ENCODE results near the gene ZSCAN10.

The ZSCAN10 gene

DNA sequence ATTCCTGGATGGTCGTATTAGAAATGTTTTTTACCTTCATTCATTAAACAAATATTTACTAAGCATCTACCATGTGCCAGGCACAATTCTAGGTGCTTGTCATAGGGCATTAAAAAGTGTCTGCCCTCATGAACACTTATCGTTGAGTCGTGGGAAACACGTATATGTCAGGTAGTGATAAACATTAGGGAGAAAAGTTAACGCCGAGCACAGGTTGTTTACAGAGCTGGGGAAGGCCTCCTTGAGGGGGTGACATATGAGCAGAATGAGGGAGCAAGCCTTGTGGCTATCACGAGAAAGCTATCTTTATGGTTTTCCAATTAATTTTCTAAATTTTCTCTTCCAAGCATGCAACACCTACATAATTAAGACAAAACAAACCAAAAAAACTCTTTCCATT is 34.8 kb upstream of the ZSCAN10 start:
- peak; percentile 18 for DNase-seq

DNA sequence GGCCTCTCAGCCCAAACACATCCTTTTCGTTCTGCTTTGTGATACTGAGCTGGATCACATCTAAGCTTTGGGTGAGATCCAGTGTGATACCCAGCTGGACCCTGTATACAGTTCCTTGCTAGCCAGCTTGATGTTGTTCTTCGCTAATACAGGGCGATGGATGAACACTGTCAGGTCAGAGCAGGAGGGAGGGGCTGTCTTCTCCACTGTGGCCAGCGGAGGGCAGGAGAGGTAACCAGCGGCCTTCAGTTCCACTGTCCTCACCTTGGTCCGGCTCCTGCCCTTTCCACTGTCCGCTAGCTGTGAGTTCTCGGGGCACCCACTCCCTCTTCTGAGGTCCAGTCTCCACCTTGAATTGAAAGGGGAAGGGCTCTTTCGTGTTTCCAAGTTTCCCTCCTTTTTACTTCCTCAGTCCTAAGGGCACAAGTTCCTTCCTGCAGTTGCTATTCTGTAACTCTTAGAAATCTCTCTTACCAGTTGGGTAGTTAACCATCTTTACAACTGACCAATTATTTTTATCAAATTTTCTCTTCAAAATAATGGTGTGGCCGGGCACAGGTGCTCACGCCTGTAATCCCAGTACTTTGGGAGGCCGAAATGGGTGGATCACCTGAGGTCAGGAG is 32.8 kb upstream of the ZSCAN10 start:
- peak; percentile 73 for DNase-seq

DNA sequence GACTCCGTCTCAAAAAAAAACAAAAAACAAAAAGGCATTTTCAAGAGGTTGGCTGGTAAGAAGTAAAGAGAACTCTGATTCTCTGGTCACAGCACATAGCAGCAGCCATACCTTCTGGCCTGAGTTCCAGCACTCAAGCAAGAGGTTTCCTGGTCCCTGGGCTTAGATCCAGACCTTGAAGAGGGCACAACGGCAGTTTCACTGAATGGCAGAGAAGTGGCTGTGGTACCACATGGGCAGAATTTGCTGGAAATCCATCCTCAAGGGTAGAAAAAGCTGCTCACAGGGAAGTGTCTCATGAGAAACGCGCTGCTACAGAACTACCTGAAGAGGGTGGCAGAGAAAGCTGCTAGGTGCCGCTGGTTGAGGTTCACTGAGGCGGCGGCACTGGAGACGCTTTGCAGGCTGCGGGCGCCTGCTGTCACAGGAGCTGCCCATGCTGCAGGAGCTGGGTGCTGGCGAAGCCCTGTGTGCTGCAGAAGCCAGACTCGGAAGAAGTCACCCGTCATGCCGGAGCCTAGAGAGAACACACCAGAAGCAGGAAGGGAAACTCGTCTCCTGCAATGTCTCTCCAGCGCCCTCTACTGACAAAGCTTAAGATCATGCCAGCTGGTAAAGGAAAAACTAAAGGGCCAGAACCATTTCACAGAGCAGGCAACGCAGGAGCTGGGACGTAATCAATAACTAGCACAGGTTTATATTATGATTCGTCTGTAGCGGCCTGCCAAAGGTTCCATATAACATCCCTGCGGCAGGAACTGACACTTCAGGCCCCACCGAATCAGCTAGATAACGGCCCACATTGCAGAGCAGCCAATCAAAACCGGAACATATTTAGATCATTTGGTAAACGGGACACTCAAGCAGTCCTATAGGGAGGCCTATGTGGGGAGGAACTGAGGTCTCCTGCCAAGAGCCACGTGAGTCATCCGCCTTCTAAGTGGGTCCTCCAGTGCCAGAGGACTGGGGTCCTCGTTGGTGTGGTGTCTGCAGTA is 30.3 kb upstream of the ZSCAN10 start:
- peak; percentile 92 for DNase-seq

DNA sequence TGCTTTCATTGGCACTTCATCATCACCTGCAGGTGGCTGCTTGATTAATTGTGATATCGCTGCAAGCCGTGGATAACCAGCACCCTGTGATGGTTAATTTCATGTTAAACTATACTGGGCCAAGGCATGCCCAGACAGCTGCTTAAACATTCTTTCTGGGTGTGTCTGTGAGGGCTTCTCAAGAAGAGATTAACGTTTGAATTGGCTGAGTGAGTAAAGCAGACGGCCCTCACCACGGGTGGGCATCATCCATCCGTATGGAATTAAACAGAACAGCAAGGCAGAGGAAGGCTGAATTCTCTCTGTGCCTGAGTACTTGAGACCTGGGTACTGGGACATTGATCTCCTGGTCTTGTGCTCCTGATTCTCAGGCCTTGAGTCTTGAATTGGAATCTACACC is 28.7 kb upstream of the ZSCAN10 start:
- no peak for DNase-seq

DNA sequence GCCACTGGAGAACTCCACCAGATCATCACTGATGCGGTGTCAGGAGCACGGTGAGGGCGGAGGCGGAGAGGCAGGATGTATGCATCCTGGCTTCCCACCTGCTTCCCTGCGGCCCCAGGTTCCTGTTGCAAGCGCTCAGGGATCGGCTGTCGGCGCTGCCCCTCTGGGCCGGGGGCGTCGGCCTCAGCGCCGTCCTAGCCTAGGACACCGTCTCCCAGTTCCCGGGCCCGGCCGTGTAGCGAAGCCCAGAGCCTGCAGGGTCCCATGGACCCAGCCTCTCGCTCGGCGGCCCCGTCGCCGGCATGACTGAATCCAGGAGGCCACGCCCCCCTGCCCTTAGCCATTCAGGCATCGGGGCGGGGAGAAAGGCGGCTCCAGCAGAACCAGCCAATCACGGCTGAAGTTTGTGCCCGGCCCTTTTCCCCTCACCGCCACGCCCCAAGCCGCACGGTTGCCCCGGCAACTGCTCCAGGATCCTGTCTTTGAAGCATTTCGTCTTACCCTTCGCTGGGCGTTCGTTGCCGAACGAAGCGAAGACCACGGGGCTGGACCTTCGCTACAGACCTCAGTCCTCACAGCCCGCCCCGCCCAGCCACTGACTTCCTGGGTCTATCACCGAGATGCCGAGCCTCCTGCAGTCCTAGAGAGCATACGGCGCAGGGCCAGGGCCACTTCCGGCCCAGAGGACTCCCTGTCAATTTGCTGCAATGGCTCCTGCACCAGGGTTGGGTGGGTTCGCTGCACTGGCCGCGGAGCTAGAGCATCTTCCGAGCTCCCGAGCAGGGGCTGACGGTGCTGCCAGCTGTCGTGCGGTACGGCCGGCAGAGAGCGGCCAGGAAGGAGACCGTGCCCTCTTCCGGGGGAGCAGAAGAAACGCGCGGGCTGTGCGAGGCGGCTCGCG is 25.1 kb upstream of the ZSCAN10 start:
- peak; percentile 99 for DNase-seq

DNA sequence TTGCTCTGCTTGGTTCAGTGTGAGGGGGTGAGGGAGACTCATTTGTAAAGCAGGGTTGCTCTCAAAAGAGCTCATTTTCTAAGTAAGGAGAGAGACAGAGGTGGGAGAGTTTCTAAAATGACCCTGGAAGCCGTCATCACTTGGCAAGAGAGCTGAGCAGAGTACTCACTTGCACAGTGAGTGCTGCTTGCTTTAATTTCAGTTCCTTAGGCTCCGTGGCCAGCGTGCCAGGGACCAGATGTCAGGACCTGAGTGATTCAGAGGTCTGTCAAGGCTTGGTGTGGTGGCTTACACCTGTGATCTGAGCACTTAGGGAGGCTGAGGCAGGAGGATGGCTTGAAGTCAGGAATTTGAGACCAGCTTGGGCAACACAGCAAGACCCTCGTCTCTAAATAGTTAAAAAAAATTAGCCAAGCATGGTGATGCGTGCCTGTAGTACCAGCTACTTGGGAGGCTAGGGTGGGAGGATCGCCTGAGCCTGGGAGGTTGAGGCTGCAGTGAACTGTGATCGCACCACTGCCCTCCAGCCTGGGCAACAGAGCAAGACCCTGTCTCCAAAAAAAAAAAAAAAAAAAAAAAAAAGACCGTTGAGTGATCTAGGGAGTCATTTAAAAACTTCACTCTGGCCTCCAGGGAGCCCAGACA is 24.0 kb upstream of the ZSCAN10 start:
- DNase-seq, result no peak

DNA sequence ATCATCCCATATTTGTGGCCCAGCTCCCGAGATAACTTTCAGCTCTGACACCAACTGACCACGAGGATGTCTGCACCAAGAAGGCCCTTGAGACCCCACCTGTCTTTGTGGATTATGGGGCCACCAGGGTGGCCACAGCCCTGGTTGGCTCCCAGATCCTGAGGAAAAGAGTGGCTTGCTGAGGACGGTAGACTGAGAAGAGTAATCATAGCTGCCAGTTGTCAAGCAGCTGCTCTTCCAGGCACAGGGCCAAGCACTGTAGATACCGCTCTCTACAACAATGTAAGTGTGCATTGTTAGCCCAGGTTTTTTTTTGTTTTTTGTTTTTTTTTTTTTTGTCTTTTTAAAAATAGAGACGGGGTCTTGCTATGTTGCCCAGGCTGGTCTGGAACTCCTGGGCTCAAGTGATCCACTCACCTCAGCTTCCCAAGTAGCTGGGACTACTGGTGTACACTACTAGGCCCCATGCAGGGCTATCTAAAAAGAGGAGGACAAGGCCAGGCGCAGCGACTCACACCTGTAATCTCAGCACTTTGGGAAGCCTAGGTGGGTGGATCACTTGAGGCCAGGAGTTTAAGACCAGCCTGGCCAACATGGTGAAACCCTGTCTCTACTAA is 22.9 kb upstream of the ZSCAN10 start:
- no peak for DNase-seq

DNA sequence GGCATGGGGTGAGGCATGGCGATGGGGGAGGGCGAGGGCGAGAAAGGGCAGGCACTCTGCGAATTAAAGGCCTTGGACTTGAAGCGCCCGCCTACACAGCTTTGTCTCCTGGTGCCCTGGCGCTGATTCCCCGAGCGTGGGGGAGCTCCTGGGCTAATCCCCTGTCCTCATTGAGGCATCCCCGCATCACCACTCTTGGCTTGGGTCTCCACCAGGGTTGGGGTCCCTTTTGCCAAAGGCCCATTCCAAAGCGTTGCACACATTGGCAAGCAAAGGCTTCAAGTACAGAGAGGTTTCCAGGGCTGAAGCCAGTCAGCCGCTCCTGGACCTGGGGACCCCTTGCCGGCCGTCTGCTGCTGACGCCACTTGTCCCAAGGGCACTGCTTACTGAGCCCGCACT is 21.3 kb upstream of the ZSCAN10 start:
- no peak for DNase-seq

DNA sequence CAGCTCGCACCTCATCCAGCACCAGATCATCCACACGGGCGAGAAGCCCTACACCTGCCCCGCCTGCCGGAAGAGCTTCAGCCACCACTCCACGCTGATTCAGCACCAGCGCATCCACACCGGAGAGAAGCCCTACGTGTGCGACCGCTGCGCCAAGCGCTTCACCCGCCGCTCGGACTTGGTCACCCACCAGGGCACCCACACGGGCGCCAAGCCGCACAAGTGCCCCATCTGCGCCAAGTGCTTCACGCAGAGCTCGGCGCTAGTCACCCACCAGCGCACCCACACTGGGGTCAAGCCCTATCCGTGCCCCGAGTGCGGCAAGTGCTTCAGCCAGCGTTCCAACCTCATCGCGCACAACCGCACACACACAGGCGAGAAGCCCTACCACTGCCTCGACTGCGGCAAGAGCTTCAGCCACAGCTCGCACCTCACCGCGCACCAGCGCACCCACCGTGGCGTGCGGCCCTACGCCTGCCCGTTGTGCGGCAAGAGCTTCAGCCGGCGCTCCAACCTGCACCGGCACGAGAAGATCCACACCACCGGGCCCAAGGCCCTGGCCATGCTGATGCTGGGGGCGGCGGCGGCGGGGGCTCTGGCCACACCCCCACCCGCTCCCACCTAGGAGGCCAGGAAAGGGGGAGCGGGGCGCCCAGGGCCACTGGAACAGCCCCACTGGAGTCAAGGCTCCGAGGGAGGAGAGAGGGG is 20.8 kb upstream of the ZSCAN10 start:
- DNase-seq, result no peak

DNA sequence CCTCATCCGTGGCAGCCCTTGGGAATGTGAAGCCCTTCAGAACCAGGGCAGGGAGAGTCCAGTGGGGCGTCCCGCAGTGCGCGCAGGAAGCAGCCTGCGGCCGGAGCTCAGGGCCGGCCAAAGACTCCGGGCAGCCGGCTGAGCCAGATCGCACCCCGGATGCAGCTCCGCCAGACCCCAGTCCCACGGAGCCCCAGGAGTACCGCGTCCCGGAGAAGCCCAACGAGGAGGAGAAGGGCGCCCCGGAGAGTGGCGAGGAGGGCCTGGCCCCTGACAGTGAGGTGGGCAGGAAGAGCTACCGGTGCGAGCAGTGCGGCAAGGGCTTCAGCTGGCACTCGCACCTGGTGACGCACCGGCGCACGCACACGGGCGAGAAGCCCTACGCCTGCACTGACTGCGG is 20.2 kb upstream of the ZSCAN10 start:
- no peak for DNase-seq

DNA sequence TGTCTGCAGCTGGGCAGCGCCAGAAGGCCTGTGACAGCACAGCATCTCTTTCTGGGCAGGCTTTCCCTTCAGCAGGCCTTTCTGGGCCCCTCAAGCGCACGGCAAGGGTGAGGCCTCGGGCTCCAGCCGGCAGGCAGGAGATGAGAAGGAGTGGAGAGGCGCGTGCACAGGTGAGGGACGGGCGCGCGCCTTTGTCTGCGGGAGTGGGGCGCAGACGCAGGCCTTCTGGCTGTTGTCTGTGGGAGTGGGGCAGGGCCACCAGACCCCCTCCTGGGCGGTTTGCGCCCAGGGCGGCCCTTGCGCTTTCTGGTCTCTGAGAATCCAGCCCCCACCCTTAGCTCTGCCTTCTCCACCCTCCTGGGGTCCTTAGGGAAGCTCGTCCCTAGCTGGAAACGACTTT is 19.8 kb upstream of the ZSCAN10 start:
- DNase-seq, result no peak

DNA sequence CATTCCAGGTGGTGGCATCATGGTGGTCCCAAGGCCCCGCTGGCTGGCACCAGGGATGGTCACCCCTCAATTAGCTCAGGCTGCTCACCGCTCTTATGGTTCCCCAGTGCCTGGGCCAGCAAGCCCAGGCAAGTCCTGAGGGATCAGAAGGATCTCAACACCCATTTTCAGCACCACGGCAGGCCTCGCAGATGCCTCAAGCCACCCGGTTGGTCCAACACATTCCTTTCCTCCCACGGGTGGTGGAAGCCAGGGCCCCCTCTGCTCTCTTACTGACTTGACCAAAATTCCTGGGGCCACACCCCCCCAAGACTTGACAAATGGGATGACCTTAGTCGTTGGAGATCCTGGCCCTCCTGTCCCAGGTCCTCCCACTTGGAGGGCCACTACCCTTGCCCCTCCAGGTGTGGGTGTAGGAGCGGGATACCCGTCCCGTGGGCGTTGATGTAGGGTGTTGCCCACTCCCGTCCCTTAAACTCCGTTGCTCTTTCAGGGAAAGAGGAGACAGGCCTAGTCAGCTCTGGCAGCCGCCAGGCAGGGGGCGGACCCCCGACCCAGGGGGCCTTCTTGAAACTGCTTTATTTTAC is 19.2 kb upstream of the ZSCAN10 start:
- DNase-seq, result no peak

DNA sequence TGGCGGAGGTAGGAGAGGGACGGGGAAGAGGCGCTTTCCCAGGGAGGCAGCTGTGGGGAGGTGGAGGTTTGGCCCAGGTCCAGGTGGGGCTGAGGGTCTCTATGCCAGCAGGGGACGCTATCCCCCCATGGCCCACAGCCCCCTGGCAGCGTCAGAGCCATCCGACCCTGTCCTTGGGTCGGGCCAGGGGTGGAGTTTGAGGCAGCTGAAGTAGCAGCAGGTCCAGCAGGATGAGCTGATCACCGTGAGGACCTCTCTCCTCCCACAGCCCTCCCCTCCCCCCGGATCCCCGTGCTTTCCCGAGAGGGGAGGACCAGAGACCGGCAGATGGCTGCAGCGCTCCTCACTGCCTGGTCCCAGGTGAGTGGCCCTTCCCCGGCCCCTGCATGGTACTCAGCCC is 16.5 kb upstream of the ZSCAN10 start:
- no peak for DNase-seq

DNA sequence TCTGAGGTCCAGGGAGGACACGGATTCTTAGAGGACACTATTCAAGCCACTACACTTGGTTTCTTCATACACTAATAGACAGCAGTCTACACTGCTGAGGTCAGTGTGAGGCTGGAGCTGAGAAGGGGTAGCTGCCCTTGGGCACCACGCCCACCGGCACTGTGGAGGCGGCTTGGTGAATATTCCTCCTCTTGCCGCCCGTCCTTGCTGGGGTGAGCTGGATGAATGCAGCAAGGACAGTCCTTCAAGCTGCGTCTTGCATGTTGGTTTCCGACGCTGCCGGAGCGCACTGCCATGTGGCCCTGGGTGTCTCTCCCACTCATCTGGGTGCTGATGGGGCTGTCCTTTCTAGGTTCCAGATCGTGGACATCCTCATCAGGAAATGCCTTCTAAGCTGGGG is 15.9 kb upstream of the ZSCAN10 start:
- DNase-seq, result no peak

DNA sequence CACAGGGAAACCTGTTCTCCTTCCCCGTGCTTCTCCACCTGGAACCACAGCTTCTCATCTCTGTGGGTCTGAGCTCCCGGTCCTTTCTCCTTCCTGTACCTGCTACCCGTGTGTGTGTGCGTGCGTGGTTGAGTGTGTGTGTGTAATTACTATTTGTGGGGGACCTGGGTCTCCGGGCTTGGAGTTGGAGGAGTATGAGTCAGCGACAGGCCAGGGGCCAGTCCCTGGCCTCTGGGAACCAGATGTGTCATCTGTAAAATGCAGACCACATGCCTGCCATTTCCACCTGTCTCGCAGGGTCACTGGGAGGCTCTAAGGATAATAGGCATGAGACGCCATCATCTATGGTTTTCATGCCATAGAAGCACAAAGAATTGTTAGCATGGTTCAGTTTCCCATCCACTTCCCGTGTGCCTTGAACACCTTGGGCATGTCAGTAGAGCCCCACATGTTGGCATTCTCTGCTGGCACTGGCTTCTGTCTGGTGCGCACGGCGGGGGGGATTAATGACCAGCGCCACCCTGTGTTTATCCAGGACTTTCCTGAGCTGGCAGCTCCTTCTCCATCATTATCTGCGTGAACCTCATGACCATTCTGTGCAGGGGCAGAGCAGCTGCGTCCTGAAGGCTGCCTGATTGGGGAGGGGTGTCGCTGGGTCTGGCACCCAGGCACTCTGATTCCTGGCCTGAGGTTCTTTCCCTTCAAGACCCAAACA is 14.8 kb upstream of the ZSCAN10 start:
- DNase-seq, result no peak

DNA sequence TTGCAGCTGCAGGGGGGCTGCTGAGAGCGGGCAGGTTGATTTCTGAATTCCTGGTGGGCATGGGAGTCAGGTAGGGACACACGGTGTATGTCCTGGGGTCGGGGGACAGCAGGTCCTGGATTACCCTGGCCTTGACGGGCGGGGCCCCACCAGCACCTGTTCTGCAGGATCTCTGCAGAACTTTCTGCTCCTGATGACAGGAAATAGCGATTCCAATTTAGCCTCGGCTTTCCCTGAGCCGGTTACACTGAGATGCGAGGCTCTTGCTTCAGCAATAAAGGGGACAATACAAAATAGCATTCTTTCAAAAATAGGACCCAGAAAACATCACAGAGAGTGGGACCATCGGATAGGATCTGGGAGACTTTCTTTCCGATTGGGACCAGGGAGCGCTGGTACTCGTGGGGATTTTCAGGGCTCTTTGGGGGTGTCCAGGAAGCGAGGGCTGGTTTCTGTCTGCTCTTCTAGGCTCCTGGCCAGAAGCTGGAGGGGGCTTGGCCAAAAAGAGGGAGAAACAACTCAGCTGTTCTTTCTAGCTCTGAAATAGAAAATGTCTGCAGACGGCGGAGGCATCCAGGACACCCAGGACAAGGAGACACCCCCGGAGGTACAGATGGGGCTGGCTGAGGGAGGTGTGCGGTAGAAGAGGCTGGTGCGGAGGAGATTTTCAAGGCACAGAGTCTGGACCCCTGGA is 13.9 kb upstream of the ZSCAN10 start:
- DNase-seq, result no peak

DNA sequence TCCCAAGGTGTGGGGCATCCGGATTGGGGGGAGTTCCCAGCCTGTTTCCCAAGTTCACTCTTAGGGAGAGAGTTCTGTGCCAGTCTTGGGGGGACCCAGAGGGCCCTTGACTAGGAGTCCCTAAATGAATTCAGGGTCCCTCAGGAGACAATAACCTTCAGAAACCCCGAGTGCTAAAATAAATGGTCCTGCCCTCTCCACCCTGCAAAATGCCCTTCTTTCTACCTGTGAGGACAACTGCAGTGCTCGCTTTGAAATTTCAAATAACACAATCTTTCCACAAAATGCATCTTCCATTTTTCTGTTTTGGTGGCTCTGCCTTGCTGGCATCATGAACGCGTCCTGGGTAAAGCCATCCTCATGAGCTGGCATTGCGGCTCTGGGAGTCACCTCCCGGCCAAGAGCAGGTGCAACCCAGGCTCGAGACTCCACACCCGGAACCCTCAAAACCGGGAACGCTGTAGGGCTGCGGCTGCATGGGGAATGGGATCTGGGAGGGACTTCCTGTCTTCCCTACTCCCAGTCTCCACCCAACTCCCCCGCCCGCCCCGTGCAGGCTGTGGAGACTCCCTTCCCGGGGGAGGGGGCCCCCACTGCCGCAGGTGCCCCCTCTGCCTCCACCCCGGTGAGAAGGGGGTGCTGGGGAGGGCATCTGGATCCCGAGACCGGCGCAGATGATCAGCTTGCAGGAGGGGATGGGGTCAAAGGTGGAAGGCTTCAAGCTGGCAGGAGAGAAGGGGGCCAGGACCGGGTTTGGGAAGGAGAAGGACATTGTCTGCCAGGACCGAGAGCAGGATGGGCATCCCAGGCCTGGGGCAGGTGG is 13.2 kb upstream of the ZSCAN10 start, which contains the start of gene ZNF205:
TSS of gene ZNF205 (plus strand) at position 529 of the 823 bp plus-strand sequence. CDS start 845 bp downstream, outside the sequence.
- DNase-seq, result peak; percentile 79

DNA sequence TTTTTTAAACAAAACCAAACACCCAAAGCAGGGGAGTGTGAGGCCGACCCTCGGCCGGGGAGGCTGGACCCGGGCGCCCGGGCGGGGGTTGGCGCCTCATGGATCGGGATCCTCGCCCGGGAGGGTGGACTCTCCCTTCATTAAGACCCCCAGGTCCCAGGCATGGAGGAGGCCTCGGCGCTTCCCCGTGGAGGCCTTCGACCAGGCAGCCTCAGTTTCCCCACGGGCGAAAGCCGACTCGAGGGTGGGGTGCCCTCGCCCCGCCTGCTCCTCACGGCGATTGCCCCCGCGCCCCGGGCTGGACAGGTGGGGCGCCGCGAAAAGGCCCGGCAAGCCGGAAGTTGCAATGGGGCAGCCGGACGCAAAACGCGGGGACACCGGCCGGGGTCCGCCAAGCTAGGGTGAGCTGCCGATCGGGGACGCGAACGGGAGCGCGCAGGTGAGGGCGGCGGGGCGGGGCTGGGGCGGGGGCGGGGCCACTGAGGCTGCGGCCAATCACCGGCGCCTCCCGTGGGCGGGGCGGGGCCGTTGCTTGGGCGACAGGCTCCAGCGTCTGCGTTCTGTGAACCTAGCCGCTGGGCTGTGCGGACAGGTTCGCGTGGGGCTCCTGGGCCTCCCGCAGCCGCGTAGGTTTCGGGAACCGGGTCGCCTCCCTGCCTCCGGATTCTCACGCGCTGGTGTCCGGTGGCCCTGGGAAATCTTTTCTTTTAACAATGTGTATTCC is 7.3 kb upstream of the ZSCAN10 start:
- peak; percentile 95 for DNase-seq

Data from OCI-M1 (cell line).